Psoas muscle (tissue), 8 donors: ENCODE results near the gene LSM4. TPM values are rescaled to one million over a fixed set of nuclear protein-coding genes. Genes with fewer than 3 reads are reported as not detected.
A peak's percentile ranks its signal among the peaks of the same experiment; 100 is the strongest.

Source experiments
- ATAC-seq, 4 donors: fragments of 200-7000 bp; cut with Tn5 transposase; one replicate each; pipeline ENCODE4 v1.9.1; 2020; ENCODE audit warnings: moderate library complexity in 3 of 4, mild to moderate bottlenecking in 2 of 4
- DNase-seq, 2 donors: peaks; one replicate each; pipeline ENCODE4 v3.0.0-alpha.2; 2020
- H3K27ac ChIP-seq: fragments of 200-600 bp; one replicate; pipeline ENCODE4 v1.8.0; 2022
- H3K27me3 ChIP-seq, 3 donors: fragments of 200-600 bp in 1 of 3; one replicate each; pipeline versions ENCODE4 v1.6.1 to v1.8.0; 2013 to 2022; ENCODE audit warnings: low read length in 2 of 3, mild to moderate bottlenecking in 2 of 3, moderate library complexity in 1 of 3; ENCODE audit not compliant: insufficient read depth in 3 of 3
- H3K36me3 ChIP-seq, 2 donors: fragments of 200-600 bp in 1 of 2; one replicate each; pipeline versions ENCODE4 v1.6.1 to v1.8.0; 2013 to 2022; ENCODE audit warnings: low read depth in 1 of 2, mild to moderate bottlenecking in 1 of 2, moderate library complexity in 1 of 2; ENCODE audit not compliant: insufficient read depth in 1 of 2
- H3K4me1 ChIP-seq: fragments of 200-600 bp; one replicate; pipeline ENCODE4 v1.8.0; 2022
- H3K4me3 ChIP-seq: fragments of 200-600 bp; one replicate; pipeline ENCODE4 v1.8.0; 2022; ENCODE audit warnings: mild to moderate bottlenecking
- H3K9me3 ChIP-seq: fragments of 200-600 bp; one replicate; pipeline ENCODE4 v1.8.0; 2022
- CTCF ChIP-seq: fragments of 200-600 bp; IDR thresholded peaks from one replicate; pipeline ENCODE4 v1.8.0; 2022; ENCODE audit warnings: antibody characterized with exemption
- WGBS, 3 donors: extraction: QIAGEN DNeasy Blood & Tissue Kit; methylation state at CpG; one replicate each; pipeline versions ENCODE4 v1.1.6 to v1.1.7; 2013; 5-methylcytosine and 5-hydroxymethylcytosine counted together
- intact Hi-C, 2 donors: fragments of 100-400 bp; cut with DNase I; formaldehyde crosslinking; loops; one replicate each; pipeline versions ENCODE4 v1.11.0 to v1.14.2; 2022
- polyA plus RNA-seq, 3 donors: library from polyadenylated mRNA; stranded (reverse); fragments of 200-250 nt; gene quantifications; one replicate each; pipeline ENCODE4 v1.2.3, GENCODE V29; 2013
- total RNA-seq, 4 donors: library from RNA; stranded (reverse); fragmentation: NEBNext Ultra II Directional in 2 of 4; extraction: Animal tissue kit (Norgen Biotek cat#: 25700) in 2 of 4; gene quantifications; one replicate each; pipeline versions ENCODE4 v1.2.1 to v1.2.4, GENCODE V29; 2021 to 2023
- donor health status: healthy with polysubstance abuse.
- donor health status: DM: no; HTN: no; CAD: no; lungs with moderate emphysema.
- donor health status: Bipolar disorder and iron deficiency.
- donor health status: healthy.
- donor health status: DM: yes; HTN: yes; CAD: no.
- donor health status: DM: no; HTN: no; CAD: no.
- donor health status: DM: no; HTN: no; CAD: no.
- donor health status: DM: yes; HTN: yes; CAD: no.

The LSM4 gene
- total and polyA plus RNA-seq, 7 donors: 87.9 to 215 (median 132) TPM

- H3K27ac ChIP-seq: peak overlapping the region; percentile 97
- H3K4me1 ChIP-seq: peaks cover 14% of the 10 kb centered on the region
- H3K36me3 ChIP-seq: no peaks in the 10 kb centered on the region
- no peak for TF ChIP-seq CTCF
- no peaks in the 10 kb centered on the region for H3K9me3 ChIP-seq
- 8 to 12% (median 10%) methylated on average over 26 to 31 of the region's 31 CpGs for WGBS, 3 donors
- ATAC-seq: peak; percentile 60 to 66 (median 64)
- DNase-seq: peak; percentile 85 to 90
- intact Hi-C loops: no loop called here
- no peaks in the 10 kb centered on the region for H3K27me3 ChIP-seq
- H3K4me3 ChIP-seq: peak overlapping the region; percentile 83
Measured at GRCh38 chr19:18292810-18293641, 29.9 kb downstream of the LSM4 start.

GRCh38 chr19:18292462-18292809 is 30.4 kb downstream of the LSM4 start:
- no peaks in the 10 kb centered on the region for H3K9me3 ChIP-seq
- DNase-seq (no peak), ATAC-seq (no peak)
- H3K27me3 ChIP-seq: no peaks in the 10 kb centered on the region
- H3K4me1 ChIP-seq: peaks cover 14% of the 10 kb centered on the region
- WGBS, 3 donors: 0 to 1% (median 1%) methylated on average over 18 to 20 of the region's 20 CpGs
- no peak for TF ChIP-seq CTCF
- H3K36me3 ChIP-seq: no peaks in the 10 kb centered on the region
- H3K27ac ChIP-seq: peak overlapping the region; percentile 97
- peak overlapping the region; percentile 83 for H3K4me3 ChIP-seq
- intact Hi-C loops: no loop called here

- DNase-seq (peak; percentile 86 to 89), ATAC-seq (peak; percentile 68 to 79 (median 73))
- H3K27ac ChIP-seq: peak overlapping the region; percentile 97
- no peaks in the 10 kb centered on the region for H3K9me3 ChIP-seq
- no peaks in the 10 kb centered on the region for H3K27me3 ChIP-seq
- 1 to 6% (median 3%) methylated on average over 51 to 75 of the region's 75 CpGs for WGBS, 3 donors
- H3K36me3 ChIP-seq: no peaks in the 10 kb centered on the region
- peak overlapping the region; percentile 83 for H3K4me3 ChIP-seq
- intact Hi-C loops: no loop called here
- no peak for TF ChIP-seq CTCF
- H3K4me1 ChIP-seq: peaks cover 14% of the 10 kb centered on the region
Measured at GRCh38 chr19:18291590-18292461, 31.1 kb downstream of the LSM4 start.

- Histone ChIP-seq H3K27ac (peak overlapping the region; percentile 97), H3K4me1 (peaks cover 14% of the 10 kb centered on the region), H3K36me3 (no peaks in the 10 kb centered on the region), H3K4me3 (peak overlapping the region; percentile 83), H3K27me3 (no peaks in the 10 kb centered on the region), H3K9me3 (no peaks in the 10 kb centered on the region)
- peak in 1 of 2 donors; percentile 40 for DNase-seq
- TF ChIP-seq CTCF: no peak
- WGBS, 3 donors: 48 to 55% (median 48%) methylated on average over 20 to 21 of the region's 21 CpGs
- intact Hi-C loops: no loop called here
- no peak for ATAC-seq
Measured at GRCh38 chr19:18291019-18291524, 31.8 kb downstream of the LSM4 start.
